ENCODE results near the gene SLC66A2.

Gene SLC66A2

DNA sequence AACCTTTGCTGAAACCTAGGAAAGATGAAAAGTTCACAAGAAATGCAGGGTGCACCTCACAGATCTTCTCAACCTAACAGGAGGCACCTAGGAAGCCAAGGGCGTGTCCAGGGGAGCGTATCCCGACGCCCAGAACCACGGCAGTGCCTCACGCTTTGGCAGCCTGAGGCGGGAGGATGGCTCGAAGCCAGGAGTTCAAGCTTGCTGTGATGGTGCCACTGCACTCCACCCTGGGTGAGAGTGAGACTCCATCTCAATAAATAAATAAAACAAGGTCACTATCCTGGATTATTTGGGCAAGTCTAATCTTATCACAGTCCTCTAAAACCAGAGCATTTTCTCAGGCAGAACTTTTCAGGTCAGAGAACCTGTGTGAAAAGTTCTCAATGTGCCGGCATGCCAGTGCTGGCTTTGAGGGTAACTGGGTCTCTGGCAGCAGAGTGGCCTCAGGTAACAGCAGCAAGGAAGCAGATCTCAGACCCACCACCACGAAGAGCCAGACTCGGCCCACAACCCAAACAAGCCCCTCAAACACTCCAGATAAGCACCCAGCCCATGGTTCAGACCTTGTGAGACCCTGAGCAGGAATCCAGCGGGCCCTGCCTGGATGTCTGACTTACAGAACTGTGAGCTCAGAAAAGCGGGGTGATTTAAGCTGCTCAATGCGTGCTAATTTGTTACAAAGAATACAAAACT lies 24.7 kb upstream of the SLC66A2 start:
- no peak for TF ChIP-seq CSDC2 (CRISPR knock-in tag; IDR thresholded peaks at IDR 0.05)
- TF ChIP-seq ESRRG (CRISPR knock-in tag; IDR thresholded peaks at IDR 0.05): no peak
- no peak for TF ChIP-seq ZNF8 (CRISPR knock-in tag; IDR thresholded peaks at IDR 0.05)
- TF ChIP-seq RARB (CRISPR knock-in tag; IDR thresholded peaks at IDR 0.05): no peak
- no peak for TF ChIP-seq ZNF70 (CRISPR knock-in tag; IDR thresholded peaks at IDR 0.05)
- no peak for TF ChIP-seq PPARA (CRISPR knock-in tag; IDR thresholded peaks at IDR 0.05; ENCODE audit: borderline replicate concordance)
- TF ChIP-seq, protein P1, sequence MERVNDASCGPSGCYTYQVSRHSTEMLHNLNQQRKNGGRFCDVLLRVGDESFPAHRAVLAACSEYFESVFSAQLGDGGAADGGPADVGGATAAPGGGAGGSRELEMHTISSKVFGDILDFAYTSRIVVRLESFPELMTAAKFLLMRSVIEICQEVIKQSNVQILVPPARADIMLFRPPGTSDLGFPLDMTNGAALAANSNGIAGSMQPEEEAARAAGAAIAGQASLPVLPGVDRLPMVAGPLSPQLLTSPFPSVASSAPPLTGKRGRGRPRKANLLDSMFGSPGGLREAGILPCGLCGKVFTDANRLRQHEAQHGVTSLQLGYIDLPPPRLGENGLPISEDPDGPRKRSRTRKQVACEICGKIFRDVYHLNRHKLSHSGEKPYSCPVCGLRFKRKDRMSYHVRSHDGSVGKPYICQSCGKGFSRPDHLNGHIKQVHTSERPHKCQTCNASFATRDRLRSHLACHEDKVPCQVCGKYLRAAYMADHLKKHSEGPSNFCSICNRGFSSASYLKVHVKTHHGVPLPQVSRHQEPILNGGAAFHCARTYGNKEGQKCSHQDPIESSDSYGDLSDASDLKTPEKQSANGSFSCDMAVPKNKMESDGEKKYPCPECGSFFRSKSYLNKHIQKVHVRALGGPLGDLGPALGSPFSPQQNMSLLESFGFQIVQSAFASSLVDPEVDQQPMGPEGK (CRISPR knock-in tag; IDR thresholded peaks at IDR 0.05; ENCODE audit: borderline replicate concordance): no peak
- TF ChIP-seq ZC3H10 (CRISPR knock-in tag; IDR thresholded peaks at IDR 0.05): no peak
- no peak for TF ChIP-seq OSR1 (CRISPR knock-in tag; IDR thresholded peaks at IDR 0.05)
- ATAC-seq: no peak

DNA sequence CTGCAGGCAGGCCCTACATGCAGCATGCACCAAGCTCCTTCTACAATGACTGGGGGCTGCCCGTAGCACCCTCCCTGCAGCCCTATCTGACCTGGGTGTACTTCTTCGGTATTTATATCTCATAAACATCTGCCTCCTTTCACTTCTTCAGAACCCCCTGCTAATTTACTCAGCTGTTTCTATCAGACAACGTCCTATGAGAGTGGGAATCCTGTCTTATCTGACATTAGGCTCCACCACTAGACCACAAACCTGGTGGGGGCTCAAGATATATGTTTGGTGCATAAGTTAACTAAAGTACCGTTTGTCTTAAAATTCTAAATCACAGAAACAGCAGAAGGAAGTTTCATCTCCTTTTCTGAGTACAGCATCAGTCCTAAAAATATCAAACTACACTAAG lies 23.6 kb upstream of the SLC66A2 start:
- no peak for ATAC-seq
- no peak for TF ChIP-seq ZNF8 (CRISPR knock-in tag; IDR thresholded peaks at IDR 0.05)
- no peak for TF ChIP-seq TCF4 (CRISPR knock-in tag; IDR thresholded peaks at IDR 0.05; ENCODE audit: borderline replicate concordance)
- no peak for TF ChIP-seq PPARA (CRISPR knock-in tag; IDR thresholded peaks at IDR 0.05; ENCODE audit: borderline replicate concordance)
- no peak for TF ChIP-seq ZFP3 (CRISPR knock-in tag; IDR thresholded peaks at IDR 0.05)
- TF ChIP-seq, protein P2, sequence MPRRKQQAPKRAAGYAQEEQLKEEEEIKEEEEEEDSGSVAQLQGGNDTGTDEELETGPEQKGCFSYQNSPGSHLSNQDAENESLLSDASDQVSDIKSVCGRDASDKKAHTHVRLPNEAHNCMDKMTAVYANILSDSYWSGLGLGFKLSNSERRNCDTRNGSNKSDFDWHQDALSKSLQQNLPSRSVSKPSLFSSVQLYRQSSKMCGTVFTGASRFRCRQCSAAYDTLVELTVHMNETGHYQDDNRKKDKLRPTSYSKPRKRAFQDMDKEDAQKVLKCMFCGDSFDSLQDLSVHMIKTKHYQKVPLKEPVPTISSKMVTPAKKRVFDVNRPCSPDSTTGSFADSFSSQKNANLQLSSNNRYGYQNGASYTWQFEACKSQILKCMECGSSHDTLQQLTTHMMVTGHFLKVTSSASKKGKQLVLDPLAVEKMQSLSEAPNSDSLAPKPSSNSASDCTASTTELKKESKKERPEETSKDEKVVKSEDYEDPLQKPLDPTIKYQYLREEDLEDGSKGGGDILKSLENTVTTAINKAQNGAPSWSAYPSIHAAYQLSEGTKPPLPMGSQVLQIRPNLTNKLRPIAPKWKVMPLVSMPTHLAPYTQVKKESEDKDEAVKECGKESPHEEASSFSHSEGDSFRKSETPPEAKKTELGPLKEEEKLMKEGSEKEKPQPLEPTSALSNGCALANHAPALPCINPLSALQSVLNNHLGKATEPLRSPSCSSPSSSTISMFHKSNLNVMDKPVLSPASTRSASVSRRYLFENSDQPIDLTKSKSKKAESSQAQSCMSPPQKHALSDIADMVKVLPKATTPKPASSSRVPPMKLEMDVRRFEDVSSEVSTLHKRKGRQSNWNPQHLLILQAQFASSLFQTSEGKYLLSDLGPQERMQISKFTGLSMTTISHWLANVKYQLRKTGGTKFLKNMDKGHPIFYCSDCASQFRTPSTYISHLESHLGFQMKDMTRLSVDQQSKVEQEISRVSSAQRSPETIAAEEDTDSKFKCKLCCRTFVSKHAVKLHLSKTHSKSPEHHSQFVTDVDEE (CRISPR knock-in tag; IDR thresholded peaks at IDR 0.05): no peak
- TF ChIP-seq RARB (CRISPR knock-in tag; IDR thresholded peaks at IDR 0.05): no peak
- no peak for TF ChIP-seq ZFP30 (CRISPR knock-in tag; IDR thresholded peaks at IDR 0.05)
- TF ChIP-seq ESRRG (CRISPR knock-in tag; IDR thresholded peaks at IDR 0.05): no peak
- TF ChIP-seq TOX (CRISPR knock-in tag; IDR thresholded peaks at IDR 0.05; ENCODE audit: borderline replicate concordance): no peak
- no peak for TF ChIP-seq BACH2 (CRISPR knock-in tag; IDR thresholded peaks at IDR 0.05; ENCODE audit: borderline replicate concordance)
- no peak for TF ChIP-seq ISL1 (CRISPR knock-in tag; IDR thresholded peaks at IDR 0.05)

DNA sequence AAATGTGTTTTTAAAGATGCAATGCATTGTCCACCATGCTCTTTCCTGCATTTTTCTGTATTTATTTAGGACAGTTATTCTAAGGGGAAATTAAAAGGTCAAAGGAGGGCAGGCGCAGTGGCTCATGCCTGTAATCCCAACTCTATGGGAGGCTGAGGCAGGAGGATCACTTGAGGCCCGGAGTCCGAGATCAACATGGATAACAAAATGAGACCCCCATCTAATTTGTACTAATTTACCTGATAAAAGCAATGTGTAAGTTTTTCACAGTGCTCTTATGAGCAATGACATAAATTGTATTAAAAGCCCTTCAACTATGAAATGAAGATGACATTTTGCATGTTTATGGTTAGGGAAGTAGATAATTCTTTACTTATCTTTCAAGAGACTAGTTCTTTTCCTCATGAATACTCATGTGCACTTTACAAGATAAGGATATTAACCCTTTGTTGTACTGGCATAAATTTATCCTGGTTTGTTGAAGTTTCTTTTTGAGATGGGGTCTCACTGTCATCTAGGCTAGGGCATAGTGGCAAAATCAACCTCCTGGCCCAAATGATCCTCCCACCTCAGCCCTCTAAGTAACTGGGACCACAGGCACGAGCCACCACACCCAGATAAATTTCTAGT lies 22.7 kb upstream of the SLC66A2 start:
- no peak for ATAC-seq
- TF ChIP-seq, protein P3, sequence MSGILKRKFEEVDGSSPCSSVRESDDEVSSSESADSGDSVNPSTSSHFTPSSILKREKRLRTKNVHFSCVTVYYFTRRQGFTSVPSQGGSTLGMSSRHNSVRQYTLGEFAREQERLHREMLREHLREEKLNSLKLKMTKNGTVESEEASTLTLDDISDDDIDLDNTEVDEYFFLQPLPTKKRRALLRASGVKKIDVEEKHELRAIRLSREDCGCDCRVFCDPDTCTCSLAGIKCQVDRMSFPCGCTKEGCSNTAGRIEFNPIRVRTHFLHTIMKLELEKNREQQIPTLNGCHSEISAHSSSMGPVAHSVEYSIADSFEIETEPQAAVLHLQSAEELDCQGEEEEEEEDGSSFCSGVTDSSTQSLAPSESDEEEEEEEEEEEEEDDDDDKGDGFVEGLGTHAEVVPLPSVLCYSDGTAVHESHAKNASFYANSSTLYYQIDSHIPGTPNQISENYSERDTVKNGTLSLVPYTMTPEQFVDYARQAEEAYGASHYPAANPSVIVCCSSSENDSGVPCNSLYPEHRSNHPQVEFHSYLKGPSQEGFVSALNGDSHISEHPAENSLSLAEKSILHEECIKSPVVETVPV (CRISPR knock-in tag; IDR thresholded peaks at IDR 0.05): no peak
- TF ChIP-seq GLIS3 (CRISPR knock-in tag; IDR thresholded peaks at IDR 0.05) (no peak), RARB (CRISPR knock-in tag; IDR thresholded peaks at IDR 0.05) (no peak), ZNF70 (CRISPR knock-in tag; IDR thresholded peaks at IDR 0.05) (no peak), OSR1 (CRISPR knock-in tag; IDR thresholded peaks at IDR 0.05) (no peak), SNAI2 (CRISPR knock-in tag; IDR thresholded peaks at IDR 0.05) (no peak), PPARA (CRISPR knock-in tag; IDR thresholded peaks at IDR 0.05; ENCODE audit: borderline replicate concordance) (no peak), ZFP3 (CRISPR knock-in tag; IDR thresholded peaks at IDR 0.05) (no peak), ISL1 (CRISPR knock-in tag; IDR thresholded peaks at IDR 0.05) (no peak)
- TF ChIP-seq, protein P2 (CRISPR knock-in tag; IDR thresholded peaks at IDR 0.05): no peak

All from SK-N-SH treated with all-trans-retinoic acid at 6 μM for 48 hours (cell line).